Heart right ventricle (tissue), 16 donors: Measurements from ENCODE around the gene CCL14. TPM values are rescaled to one million over a fixed set of nuclear protein-coding genes. Genes with fewer than 3 reads are reported as not detected.
A peak's percentile ranks its signal among the peaks of the same experiment; 100 is the strongest.

Experiments used
- ATAC-seq, 8 donors: fragments of 200-7000 bp; cut with Tn5 transposase; one replicate each; pipeline ENCODE4 v1.9.1; 2020; ENCODE audit warnings: mild to moderate bottlenecking in 8 of 8, moderate library complexity in 8 of 8, moderate number of reproducible peaks in 1 of 8
- DNase-seq, 2 donors: peaks; one replicate each; pipeline ENCODE4 v3.0.0-alpha.2; 2020
- H3K27ac ChIP-seq, 10 donors: fragments of 200-600 bp; sonication (generic) in 2 of 10; one replicate each; pipeline versions ENCODE4 v1.5.0 to v1.8.0; 2020 to 2022; ENCODE audit warnings: mild to moderate bottlenecking in 3 of 10
- H3K27me3 ChIP-seq, 7 donors: fragments of 200-600 bp; one replicate each; pipeline ENCODE4 v1.8.0; 2021 to 2022; ENCODE audit warnings: mild to moderate bottlenecking in 2 of 7
- H3K36me3 ChIP-seq, 9 donors: fragments of 200-600 bp; sonication (generic) in 1 of 9; one replicate each; pipeline versions ENCODE4 v1.5.0 to v1.8.0; 2020 to 2022; ENCODE audit warnings: mild to moderate bottlenecking in 2 of 9
- H3K4me1 ChIP-seq, 9 donors: fragments of 200-600 bp; sonication (generic) in 1 of 9; one replicate each; pipeline versions ENCODE4 v1.5.0 to v1.8.0; 2020 to 2022; ENCODE audit warnings: mild to moderate bottlenecking in 4 of 9
- H3K4me3 ChIP-seq, 10 donors: fragments of 200-600 bp; sonication (generic) in 2 of 10; one replicate each; pipeline versions ENCODE4 v1.5.0 to v1.8.0; 2020 to 2022; ENCODE audit warnings: mild to moderate bottlenecking in 7 of 10, moderate library complexity in 2 of 10
- H3K9me3 ChIP-seq, 11 donors: fragments of 200-600 bp in 10 of 11; sonication (generic) in 2 of 11; one replicate each; pipeline versions ENCODE4 v1.5.0 to v1.8.0; 2013 to 2022; ENCODE audit warnings: mild to moderate bottlenecking in 2 of 11, control low read depth in 1 of 11, moderate library complexity in 1 of 11
- CTCF ChIP-seq, 9 donors: fragments of 200-600 bp; sonication (generic) in 2 of 9; IDR thresholded peaks; one replicate each; pipeline versions ENCODE4 v1.5.0 to v1.8.0; 2021 to 2022; ENCODE audit warnings: antibody characterized with exemption in 9 of 9, mild to moderate bottlenecking in 5 of 9, moderate library complexity in 1 of 9
- WGBS, 2 donors: extraction: QIAGEN DNeasy Blood & Tissue Kit; methylation state at CpG; one replicate each; pipeline ENCODE4 v1.1.7; 2013; ENCODE audit warnings: inconsistent platforms in 1 of 2; 5-methylcytosine and 5-hydroxymethylcytosine counted together
- intact Hi-C, 10 donors: fragments of 100-400 bp; cut with DNase I; formaldehyde crosslinking; loops; one replicate each; pipeline versions ENCODE4 v1.11.1 to v1.14.2; 2022
- polyA plus RNA-seq, 2 donors: library from polyadenylated mRNA; stranded (reverse); fragments of 200-250 nt; gene quantifications; one replicate each; pipeline ENCODE4 v1.2.3, GENCODE V29; 2013
- total RNA-seq, 10 donors: library from RNA; stranded (reverse); fragmentation: NEBNext Ultra II Directional in 3 of 10; extraction: Animal tissue kit (Norgen Biotek cat#: 25700) in 3 of 10; gene quantifications; one replicate each; pipeline versions ENCODE4 v1.2.1 to v1.2.4, GENCODE V29; 2021 to 2023
- donor health status: Arrhythmogenic right ventricular cardiomyopathy.
- donor health status: ischemic (EF 13 %, LVEDD 7.1; RV severe dilation, severe dysfunction).
- donor health status: healthy with polysubstance abuse.
- donor health status: DM: no; HTN: yes; CAD: no.
- donor health status: DM: no; HTN: no; CAD: no.
- donor health status: ischemic (EF 25% LVEDD 6.9; RV normal size, moderate dysfunction).
- donor health status: ischemic (EF 25% LVEDD 5.7; RV mildly dilated, moderate dysfunction).
- donor health status: healthy.
- donor health status: DM: yes; HTN: yes; CAD: no.
- donor health status: Ischemic cardiomyopathy.
- donor health status: ischemic (EF 35%, LVEDD 5.7; RV mildly dilated, moderate dysfunction).
- donor health status: nonischemic (EF 11% LVEDD 7.7; RV severe dilation, severe dysfunction).
- donor health status: DM: yes; HTN: yes; CAD: no.
- donor health status: PGD.
- donor health status: ischemic (EF 29% LVEDD 5.4; RV normal size, mild dysfunction).
- donor health status: nonischemic (EF 23%, LVEDD 6.1; RV moderate dilation, normal function).

The CCL14 gene
- total and polyA plus RNA-seq, 12 donors: 1.0 to 77.3 (median 5.6) TPM

- 67 to 73% methylated on average over 4 of the region's 4 CpGs for WGBS, 2 donors
- Histone ChIP-seq H3K27me3 (peaks cover 0 to 14% (median 0%) of the 10 kb centered on the region in 7 donors), H3K9me3 (peaks cover 0 to 5% (median 0%) of the 10 kb centered on the region in 11 donors), H3K36me3 (no peaks in the 10 kb centered on the region), H3K4me3 (no peak overlapping the region), H3K4me1 (no peaks in the 10 kb centered on the region), H3K27ac (no peak overlapping the region)
- intact Hi-C loops: no loop called here
- DNase-seq (no peak), ATAC-seq (no peak)
- no peak for TF ChIP-seq CTCF (IDR thresholded peaks at IDR 0.05)
These were observed 41.2 kb upstream of the CCL14 start for GRCh38 chr17:36027761-36028160.

DNA sequence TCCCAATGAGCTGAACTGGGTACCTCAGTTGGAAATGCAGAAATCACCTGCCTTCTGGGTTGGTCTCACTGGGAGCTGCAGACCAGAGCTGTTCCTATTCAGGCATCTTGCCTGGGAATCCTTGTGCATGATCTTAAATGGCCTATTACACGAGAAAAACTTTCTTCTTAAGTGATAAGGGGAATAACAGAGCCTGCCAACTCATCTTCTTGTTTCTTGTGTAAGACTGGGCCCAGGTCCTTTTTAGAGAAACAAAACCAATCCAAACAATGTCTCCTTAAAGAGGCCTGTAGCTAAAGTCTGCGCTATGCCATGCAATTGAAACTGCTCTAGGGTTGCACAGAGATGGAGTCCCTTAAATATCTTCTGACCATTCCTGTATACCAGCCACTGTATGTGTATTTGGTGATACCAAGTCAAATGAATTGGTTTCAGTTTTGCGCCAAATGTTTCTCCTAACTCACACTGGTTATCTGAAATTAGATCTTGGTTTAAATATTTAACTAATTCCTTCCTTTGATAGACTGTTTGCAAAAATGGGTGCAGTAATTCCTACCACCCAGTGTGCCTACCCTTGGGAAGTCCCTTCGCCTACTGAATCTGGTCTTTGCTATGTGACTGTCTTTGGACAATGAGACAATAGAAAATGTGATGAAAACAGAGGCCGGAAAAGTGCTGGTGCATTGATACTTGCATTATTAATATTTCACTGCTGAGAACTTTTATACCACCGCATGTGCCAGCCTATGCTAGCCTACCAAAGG is 37.8 kb upstream of the CCL14 start:
- peaks cover 0 to 15% (median 3%) of the 10 kb centered on the region in 7 donors for H3K27me3 ChIP-seq
- intact Hi-C loops: no loop called here
- H3K27ac ChIP-seq: no peak overlapping the region
- no peak for TF ChIP-seq CTCF (IDR thresholded peaks at IDR 0.05)
- H3K4me1 ChIP-seq: no peaks in the 10 kb centered on the region
- H3K4me3 ChIP-seq: no peak overlapping the region
- peaks cover 0 to 9% (median 0%) of the 10 kb centered on the region in 11 donors for H3K9me3 ChIP-seq
- WGBS, 2 donors: 85 to 86% methylated on average over 6 of the region's 6 CpGs
- DNase-seq: no peak
- ATAC-seq: no peak
- no peaks in the 10 kb centered on the region for H3K36me3 ChIP-seq

DNA sequence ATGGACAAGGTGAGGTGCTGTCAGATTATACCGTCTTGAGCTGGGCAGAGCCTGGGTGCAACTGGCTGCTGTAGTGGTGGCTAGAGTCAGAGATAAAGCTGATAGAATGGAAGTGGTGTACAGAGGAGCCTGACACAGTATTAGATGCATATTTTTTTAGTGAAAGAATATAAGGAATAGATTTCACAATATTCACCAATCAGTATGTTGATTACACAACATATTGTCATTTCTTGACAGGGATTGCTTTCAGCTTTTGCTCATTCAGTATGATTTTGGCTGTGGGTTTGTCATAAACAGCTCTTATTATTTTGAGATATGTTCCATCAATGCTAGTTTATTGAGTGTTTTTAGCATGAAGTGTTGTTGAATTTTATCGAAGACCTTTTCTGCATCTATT is 32.9 kb upstream of the CCL14 start:
- H3K4me3 ChIP-seq: no peak overlapping the region
- TF ChIP-seq CTCF (IDR thresholded peaks at IDR 0.05): no peak
- no peak overlapping the region for H3K27ac ChIP-seq
- H3K36me3 ChIP-seq: no peaks in the 10 kb centered on the region
- intact Hi-C loops: no loop called here
- WGBS, 2 donors: 81 to 89% methylated on average over 2 of the region's 2 CpGs
- peaks cover 0 to 9% (median 0%) of the 10 kb centered on the region in 11 donors for H3K9me3 ChIP-seq
- H3K27me3 ChIP-seq: peaks cover 0 to 9% (median 0%) of the 10 kb centered on the region in 7 donors
- DNase-seq (no peak), ATAC-seq (no peak)
- H3K4me1 ChIP-seq: peaks cover 0 to 15% (median 0%) of the 10 kb centered on the region in 9 donors

DNA sequence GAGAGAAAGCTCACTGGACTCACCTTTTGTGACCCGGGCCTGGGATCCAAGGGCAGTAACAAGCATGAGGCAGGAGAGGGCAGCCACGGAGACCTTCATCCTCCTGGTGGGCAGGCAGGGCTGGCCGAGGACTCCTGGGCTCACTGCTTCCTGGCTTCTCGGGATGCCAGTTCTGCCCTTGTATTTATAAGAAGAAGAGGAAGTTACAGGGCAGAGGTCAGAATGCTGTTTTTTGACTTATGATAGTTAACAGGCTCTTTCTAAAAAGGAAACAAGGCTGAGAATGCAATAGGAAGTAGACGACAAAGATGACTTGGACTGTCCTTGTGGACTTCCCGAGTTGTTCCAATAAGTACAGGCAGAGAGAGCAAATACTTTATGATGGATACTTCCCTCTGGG is 31.3 kb upstream of the CCL14 start, which contains the start of gene CCL23:
Gene CCL23, minus strand, starts transcription at position 174 of the 400 bp plus-strand sequence. Its CDS starts 75 bp downstream, at position 99.
- no peak for DNase-seq

More for the DNA sequence above, 31.3 kb upstream of the CCL14 start, which contains the start of gene CCL23:
- H3K9me3 ChIP-seq: peaks cover 0 to 4% (median 0%) of the 10 kb centered on the region in 11 donors
- peaks cover 0 to 3% (median 0%) of the 10 kb centered on the region in 7 donors for H3K27me3 ChIP-seq
- peak in 2 of 8 donors; percentile 46 to 47 for ATAC-seq
- H3K27ac ChIP-seq: peak within 1 kb of the TSS in 1 of 10 donors; percentile 72
- no peak for TF ChIP-seq CTCF (IDR thresholded peaks at IDR 0.05)
- intact Hi-C loops: no loop called here
- H3K4me3 ChIP-seq: peak within 1 kb of the TSS in 1 of 10 donors; percentile 12
- 39 to 42% methylated on average over 6 of the region's 6 CpGs for WGBS, 2 donors
- no peaks in the 10 kb centered on the region for H3K36me3 ChIP-seq
- H3K4me1 ChIP-seq: peaks cover 0 to 15% (median 0%) of the 10 kb centered on the region in 9 donors
